PFSK-1 (cell line): Measurements from ENCODE around the gene ARHGEF4.

Source experiments
- FOXP2 ChIP-seq: optimal IDR thresholded peaks from 2 replicates; pipeline ENCODE3; 2011; ENCODE audit warnings: borderline replicate concordance, control low read depth, inconsistent platforms; ENCODE audit not compliant: insufficient read depth; ENCODE audit errors: extremely low read length, extremely low read depth
- POLR2AphosphoS5 ChIP-seq: IDR thresholded peaks from 2 replicates; pipeline ENCODE4 v1.6.1; 2012; ENCODE audit warnings: low read depth, mild to moderate bottlenecking, control low read depth, low read length, moderate library complexity
- SIN3A ChIP-seq: IDR thresholded peaks from 2 replicates; pipeline ENCODE4 v1.6.1; 2012; ENCODE audit warnings: mild to moderate bottlenecking, low read length, moderate library complexity, borderline replicate concordance; ENCODE audit not compliant: insufficient read depth
- TAF1 ChIP-seq: IDR thresholded peaks from 2 replicates; pipeline ENCODE4 v1.6.1; 2012; ENCODE audit warnings: low read length, control low read depth, borderline replicate concordance; ENCODE audit not compliant: insufficient read depth
- TF ChIP-seq, protein P1 (sequence below), 2 experiments: IDR thresholded peaks; 2 replicates each; pipeline versions ENCODE4 v1.6.1 to v1.8.0; 2011 to 2012; ENCODE audit warnings: low read depth in 2 of 2, low read length in 2 of 2, control low read depth in 1 of 2, inconsistent platforms in 1 of 2, mild to moderate bottlenecking in 1 of 2, moderate library complexity in 1 of 2; ENCODE audit not compliant: insufficient read depth in 1 of 2

The ARHGEF4 gene

DNA sequence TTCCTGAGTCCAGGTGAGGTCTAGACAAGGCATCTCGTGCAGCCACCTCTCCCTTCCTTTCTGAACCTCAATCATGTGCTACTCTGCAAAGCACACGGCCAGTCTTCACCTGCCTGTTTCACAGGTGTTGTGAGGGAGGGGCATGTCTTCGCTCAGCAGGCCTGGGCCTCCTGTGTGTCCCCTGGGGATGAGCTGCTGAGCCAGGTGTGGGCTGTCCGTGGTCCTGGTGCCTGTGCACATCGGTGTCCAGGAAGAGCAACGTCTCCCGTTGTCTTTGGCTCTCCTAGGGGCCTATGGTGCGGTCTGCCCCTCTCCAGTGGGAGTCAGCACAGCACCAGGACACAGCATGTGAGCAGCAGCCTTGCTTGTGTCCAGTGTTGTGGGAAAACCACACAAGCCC lies 16.7 kb downstream of the ARHGEF4 start:
- no peak for TF ChIP-seq SIN3A
- no peak for TF ChIP-seq TAF1
- TF ChIP-seq, protein P1, sequence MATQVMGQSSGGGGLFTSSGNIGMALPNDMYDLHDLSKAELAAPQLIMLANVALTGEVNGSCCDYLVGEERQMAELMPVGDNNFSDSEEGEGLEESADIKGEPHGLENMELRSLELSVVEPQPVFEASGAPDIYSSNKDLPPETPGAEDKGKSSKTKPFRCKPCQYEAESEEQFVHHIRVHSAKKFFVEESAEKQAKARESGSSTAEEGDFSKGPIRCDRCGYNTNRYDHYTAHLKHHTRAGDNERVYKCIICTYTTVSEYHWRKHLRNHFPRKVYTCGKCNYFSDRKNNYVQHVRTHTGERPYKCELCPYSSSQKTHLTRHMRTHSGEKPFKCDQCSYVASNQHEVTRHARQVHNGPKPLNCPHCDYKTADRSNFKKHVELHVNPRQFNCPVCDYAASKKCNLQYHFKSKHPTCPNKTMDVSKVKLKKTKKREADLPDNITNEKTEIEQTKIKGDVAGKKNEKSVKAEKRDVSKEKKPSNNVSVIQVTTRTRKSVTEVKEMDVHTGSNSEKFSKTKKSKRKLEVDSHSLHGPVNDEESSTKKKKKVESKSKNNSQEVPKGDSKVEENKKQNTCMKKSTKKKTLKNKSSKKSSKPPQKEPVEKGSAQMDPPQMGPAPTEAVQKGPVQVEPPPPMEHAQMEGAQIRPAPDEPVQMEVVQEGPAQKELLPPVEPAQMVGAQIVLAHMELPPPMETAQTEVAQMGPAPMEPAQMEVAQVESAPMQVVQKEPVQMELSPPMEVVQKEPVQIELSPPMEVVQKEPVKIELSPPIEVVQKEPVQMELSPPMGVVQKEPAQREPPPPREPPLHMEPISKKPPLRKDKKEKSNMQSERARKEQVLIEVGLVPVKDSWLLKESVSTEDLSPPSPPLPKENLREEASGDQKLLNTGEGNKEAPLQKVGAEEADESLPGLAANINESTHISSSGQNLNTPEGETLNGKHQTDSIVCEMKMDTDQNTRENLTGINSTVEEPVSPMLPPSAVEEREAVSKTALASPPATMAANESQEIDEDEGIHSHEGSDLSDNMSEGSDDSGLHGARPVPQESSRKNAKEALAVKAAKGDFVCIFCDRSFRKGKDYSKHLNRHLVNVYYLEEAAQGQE (IDR thresholded peaks at IDR 0.05; ENCODE audit: insufficient read depth in 1 of 2, low read depth in 2 of 2, low read length in 2 of 2) = peak; percentile 41 to 43; a peak in 2 of 4 replicates

DNA sequence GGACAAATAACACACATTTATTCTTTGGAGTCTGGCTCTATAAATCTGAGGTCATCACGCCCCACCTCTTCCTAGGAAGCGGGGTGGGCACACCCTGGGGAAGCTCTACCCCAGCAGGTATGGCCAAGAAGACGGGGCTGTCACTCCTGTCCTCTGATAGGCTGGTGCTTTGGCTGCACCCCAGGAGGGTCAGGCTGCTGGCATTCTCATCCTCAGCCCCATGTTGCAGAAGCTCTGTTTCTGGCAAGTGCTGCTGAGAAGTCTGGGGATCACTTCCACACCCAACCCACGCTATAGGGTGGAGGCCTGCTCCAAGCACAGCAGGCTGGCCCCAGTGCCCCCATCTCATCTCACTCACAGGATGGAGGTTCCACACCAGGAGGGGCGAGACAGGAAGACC lies 17.6 kb downstream of the ARHGEF4 start:
- TF ChIP-seq SIN3A = no peak
- TF ChIP-seq TAF1 = no peak
- no peak for TF ChIP-seq POLR2AphosphoS5
- TF ChIP-seq FOXP2 = no peak
- TF ChIP-seq, protein P1 (IDR thresholded peaks at IDR 0.05; ENCODE audit: insufficient read depth in 1 of 2, low read depth in 2 of 2, low read length in 2 of 2) = no peak

DNA sequence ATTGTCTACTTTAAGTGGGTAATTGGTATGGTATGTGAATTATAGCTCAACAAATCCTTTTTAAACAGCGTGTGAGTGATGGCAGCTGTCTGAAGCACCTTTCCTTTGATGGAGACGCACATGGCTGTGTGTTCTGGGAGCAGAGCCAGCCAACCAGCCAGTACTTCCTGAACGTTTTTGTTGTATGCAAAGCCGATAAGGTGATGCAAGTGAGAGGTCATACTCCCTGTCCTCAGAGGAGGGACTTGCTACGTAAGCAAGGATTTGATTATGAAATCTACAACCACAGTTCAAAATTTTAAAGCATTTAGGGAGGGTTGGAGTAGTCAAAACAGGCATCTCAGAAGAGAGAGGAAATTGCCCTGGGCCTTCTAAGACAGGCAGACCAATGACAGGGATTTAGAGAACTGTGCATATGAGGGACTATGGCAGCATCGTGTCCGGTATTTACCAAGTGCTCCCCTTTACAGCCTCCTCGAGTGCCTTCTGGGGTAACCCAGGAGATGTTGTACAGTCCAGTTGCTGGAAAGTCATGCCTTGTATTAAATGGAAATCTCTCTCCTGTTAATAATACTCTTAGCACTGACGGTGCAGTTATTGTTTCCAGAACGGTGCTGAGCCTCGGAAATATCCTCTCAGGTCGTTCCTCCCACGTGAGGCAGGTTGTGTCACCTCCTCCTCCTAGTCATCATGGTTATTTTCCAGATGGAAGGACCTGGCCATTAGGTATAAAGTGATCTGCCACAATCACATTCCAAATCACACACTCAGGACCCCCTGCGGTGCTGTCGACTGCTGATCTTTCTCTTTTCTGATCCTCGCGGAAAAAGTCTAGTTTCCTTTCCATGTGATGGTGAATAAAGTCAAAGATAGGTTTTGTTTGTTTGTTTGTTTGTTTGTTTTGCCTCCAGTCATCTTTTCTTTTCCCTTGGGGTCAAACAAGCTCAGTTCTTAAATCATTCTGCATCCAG lies 28.4 kb downstream of the ARHGEF4 start:
- TF ChIP-seq FOXP2 = peak; percentile 66
- TF ChIP-seq, protein P1 (IDR thresholded peaks at IDR 0.05; ENCODE audit: insufficient read depth in 1 of 2, low read depth in 2 of 2, low read length in 2 of 2) = no peak

DNA sequence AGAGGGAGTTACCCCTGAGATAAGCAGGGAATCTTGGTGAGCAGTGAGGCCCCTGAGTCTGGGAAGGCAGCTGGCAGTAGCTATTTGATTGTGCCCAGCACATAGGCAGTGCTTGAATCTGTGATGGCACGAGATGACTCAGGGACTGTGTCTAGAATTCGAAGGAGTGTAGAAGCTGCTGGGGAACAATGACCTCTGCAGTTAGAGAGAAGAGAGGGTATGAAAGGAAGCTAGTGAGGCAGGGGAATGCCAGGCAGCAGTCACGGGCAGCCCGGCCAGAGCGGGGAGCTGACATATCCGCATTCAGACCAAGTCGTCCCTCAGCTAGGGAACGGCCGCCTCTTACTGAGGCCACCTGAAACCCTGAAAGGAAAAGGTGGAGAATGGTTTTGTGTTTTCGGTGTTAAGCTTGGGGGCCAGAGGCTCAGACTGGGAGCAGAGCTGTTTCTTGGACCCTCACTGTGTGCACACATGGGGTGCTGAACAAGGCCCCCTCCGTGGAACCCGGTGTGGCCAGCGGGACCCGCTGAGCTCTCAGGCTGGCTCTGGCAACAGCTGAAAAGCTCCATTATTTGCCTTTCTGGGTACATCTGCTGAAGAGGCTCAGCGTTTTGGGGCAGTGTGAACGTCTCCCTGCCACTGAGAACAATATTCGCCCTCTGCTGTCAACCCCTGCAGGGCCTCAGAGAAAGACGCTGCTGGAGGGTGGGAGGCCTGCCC lies 32.9 kb downstream of the ARHGEF4 start:
- TF ChIP-seq SIN3A (no peak), POLR2AphosphoS5 (no peak), FOXP2 (no peak), TAF1 (no peak)
- TF ChIP-seq, protein P1 (IDR thresholded peaks at IDR 0.05; ENCODE audit: insufficient read depth in 1 of 2, low read depth in 2 of 2, low read length in 2 of 2) = no peak

DNA sequence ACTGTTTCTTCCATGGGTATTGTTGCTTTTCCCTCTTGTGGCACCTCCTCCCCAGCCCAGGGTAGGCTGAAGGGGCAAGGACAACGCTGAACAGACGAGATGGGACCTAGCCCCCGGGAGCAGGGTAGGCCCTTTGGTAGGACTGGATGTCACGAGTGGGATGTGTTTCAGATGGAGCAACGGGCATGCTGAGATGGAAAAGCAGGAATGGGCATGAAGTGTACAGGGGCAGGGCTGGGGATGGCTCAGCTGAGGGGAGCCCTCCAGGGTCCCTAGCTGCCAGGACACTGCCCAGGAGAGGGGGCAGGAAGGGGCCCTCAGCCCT lies 33.4 kb downstream of the ARHGEF4 start:
- TF ChIP-seq SIN3A (no peak), POLR2AphosphoS5 (no peak), FOXP2 (no peak), TAF1 (no peak)
- TF ChIP-seq, protein P1 (IDR thresholded peaks at IDR 0.05; ENCODE audit: insufficient read depth in 1 of 2, low read depth in 2 of 2, low read length in 2 of 2) = no peak
